Suprapubic skin (tissue), 4 donors: ENCODE data around the gene RAP1GAP. TPM values are rescaled to one million over a fixed set of nuclear protein-coding genes. Genes with fewer than 3 reads are reported as not detected.
A peak's percentile ranks its signal among the peaks of the same experiment; 100 is the strongest.

Experiments used
- DNase-seq, 2 donors: peaks; one replicate each; pipeline ENCODE4 v3.0.0-alpha.2; 2019; ENCODE audit warnings: low spot score in 2 of 2
- H3K27ac ChIP-seq: fragments of 200-600 bp; sonication (generic); one replicate; pipeline ENCODE4 v1.5.1; 2019
- H3K27me3 ChIP-seq: fragments of 200-600 bp; sonication (generic); one replicate; pipeline ENCODE4 v1.5.1; 2019
- H3K36me3 ChIP-seq: fragments of 200-600 bp; sonication (generic); one replicate; pipeline ENCODE4 v1.5.1; 2019
- H3K4me1 ChIP-seq: fragments of 200-600 bp; sonication (generic); one replicate; pipeline ENCODE4 v1.5.1; 2019
- H3K4me3 ChIP-seq: fragments of 200-600 bp; sonication (generic); one replicate; pipeline ENCODE4 v1.5.1; 2019; ENCODE audit warnings: mild to moderate bottlenecking
- H3K9me3 ChIP-seq: fragments of 200-600 bp; sonication (generic); one replicate; pipeline ENCODE4 v1.5.1; 2019
- EP300 ChIP-seq: sonication (generic); formaldehyde crosslinking; IDR thresholded peaks from one replicate; pipeline ENCODE4 v1.6.1; 2017; ENCODE audit warnings: antibody characterized with exemption
- POLR2A ChIP-seq, 2 donors: fragments of 450-650 bp; IDR thresholded peaks; one replicate each; pipeline ENCODE4 v1.6.1; 2017; ENCODE audit warnings: antibody characterized with exemption in 2 of 2, mild to moderate bottlenecking in 2 of 2, moderate library complexity in 2 of 2
- POLR2AphosphoS5 ChIP-seq, 3 donors: sonication (generic); formaldehyde crosslinking; IDR thresholded peaks; one replicate each; pipeline ENCODE4 v1.6.1; 2017; ENCODE audit warnings: antibody characterized with exemption in 3 of 3
- WGBS: methylation state at CpG from one replicate; pipeline ENCODE4 v1.1.5; 2018; 5-methylcytosine and 5-hydroxymethylcytosine counted together
- total RNA-seq, 4 donors: library from RNA; depleted of rRNA; stranded (reverse); fragments of >200 nt; gene quantifications; one replicate each; pipeline ENCODE4 v1.1.0, GENCODE V29; 2016
- TF ChIP-seq, protein P1 (sequence below), 2 donors: fragments of 200-600 bp in 1 of 2; fragments of 450-650 bp in 1 of 2; sonication (generic) in 1 of 2; IDR thresholded peaks; one replicate each; pipeline ENCODE4 v1.5.1; 2016 to 2019; ENCODE audit warnings: antibody characterized with exemption in 2 of 2, mild to moderate bottlenecking in 1 of 2, moderate library complexity in 1 of 2

RAP1GAP gene
- total RNA-seq, 4 donors from 2014 or later = 1.5 to 4.9 (median 3.6) TPM

GRCh38 chr1:21621761-21622436 is 47.3 kb downstream of the RAP1GAP start:
- H3K36me3 ChIP-seq = no peaks in the 10 kb centered on the region
- WGBS = 27% methylated on average over 15 of the region's 39 CpGs
- DNase-seq = no peak
- H3K27ac ChIP-seq = no peak overlapping the region
- peak overlapping the region; percentile 46 for H3K4me3 ChIP-seq
- no peaks in the 10 kb centered on the region for H3K9me3 ChIP-seq
- peaks cover 38% of the 10 kb centered on the region for H3K27me3 ChIP-seq
- peaks cover 48% of the 10 kb centered on the region for H3K4me1 ChIP-seq
- no peak for TF ChIP-seq EP300

DNA sequence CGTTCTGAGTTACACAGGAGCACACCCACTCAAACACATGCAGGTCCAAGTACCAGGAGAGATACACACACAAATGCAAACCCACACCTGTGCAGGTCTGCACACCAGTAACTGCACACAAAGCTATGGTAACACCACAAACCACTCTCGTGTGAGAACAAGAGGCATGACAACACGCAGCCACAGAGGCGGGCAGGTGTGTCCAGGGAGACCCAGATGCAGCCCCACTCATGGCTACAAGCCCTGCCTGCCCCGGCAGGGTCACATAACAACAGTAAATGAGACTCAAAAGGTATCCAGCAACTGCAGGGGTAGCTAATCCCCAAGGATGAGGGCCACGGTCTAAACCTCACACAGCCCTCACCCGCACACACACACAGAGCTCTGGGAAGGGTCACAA is 48.1 kb downstream of the RAP1GAP start:
- peaks cover 45% of the 10 kb centered on the region for H3K4me1 ChIP-seq
- no peak for DNase-seq
- no peak overlapping the region for H3K27ac ChIP-seq
- no peak for TF ChIP-seq POLR2A (IDR thresholded peaks at IDR 0.05)
- TF ChIP-seq, protein P1, sequence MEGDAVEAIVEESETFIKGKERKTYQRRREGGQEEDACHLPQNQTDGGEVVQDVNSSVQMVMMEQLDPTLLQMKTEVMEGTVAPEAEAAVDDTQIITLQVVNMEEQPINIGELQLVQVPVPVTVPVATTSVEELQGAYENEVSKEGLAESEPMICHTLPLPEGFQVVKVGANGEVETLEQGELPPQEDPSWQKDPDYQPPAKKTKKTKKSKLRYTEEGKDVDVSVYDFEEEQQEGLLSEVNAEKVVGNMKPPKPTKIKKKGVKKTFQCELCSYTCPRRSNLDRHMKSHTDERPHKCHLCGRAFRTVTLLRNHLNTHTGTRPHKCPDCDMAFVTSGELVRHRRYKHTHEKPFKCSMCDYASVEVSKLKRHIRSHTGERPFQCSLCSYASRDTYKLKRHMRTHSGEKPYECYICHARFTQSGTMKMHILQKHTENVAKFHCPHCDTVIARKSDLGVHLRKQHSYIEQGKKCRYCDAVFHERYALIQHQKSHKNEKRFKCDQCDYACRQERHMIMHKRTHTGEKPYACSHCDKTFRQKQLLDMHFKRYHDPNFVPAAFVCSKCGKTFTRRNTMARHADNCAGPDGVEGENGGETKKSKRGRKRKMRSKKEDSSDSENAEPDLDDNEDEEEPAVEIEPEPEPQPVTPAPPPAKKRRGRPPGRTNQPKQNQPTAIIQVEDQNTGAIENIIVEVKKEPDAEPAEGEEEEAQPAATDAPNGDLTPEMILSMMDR (IDR thresholded peaks at IDR 0.05) = no peak
- no peak for TF ChIP-seq POLR2AphosphoS5 (IDR thresholded peaks at IDR 0.05)
- no peak for TF ChIP-seq EP300
- whole genome bisulfite sequencing = 72% methylated on average over 4 of the region's 7 CpGs
- H3K9me3 ChIP-seq = no peaks in the 10 kb centered on the region
- peaks cover 38% of the 10 kb centered on the region for H3K27me3 ChIP-seq
- no peak overlapping the region for H3K4me3 ChIP-seq
- no peaks in the 10 kb centered on the region for H3K36me3 ChIP-seq

DNA sequence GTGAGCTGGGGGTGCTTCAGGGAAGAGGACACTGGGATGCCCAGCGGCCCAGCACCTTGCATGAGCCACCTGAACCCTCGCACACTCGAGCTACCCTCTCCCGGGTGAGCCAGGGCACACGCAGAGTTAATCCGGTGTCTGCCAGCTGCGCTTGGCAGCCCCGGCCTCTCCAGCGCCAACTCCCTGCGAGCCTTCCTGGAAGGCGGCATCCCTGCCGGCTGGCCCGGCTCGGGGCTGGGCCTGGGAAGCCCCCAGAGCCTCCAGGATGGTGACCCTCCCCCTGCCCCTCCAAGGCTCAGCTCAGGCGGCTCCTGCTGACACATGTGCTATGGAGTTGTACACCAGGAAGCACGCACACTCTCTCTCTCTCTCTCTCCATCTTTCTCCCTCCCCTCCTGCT is 48.7 kb downstream of the RAP1GAP start:
- no peak for DNase-seq
- Histone ChIP-seq H3K36me3 (no peaks in the 10 kb centered on the region), H3K27ac (no peak overlapping the region), H3K27me3 (peaks cover 38% of the 10 kb centered on the region), H3K4me1 (peaks cover 50% of the 10 kb centered on the region), H3K9me3 (no peaks in the 10 kb centered on the region), H3K4me3 (no peak overlapping the region)
- 14% methylated on average over 16 of the region's 16 CpGs for WGBS
- TF ChIP-seq, protein P1 (IDR thresholded peaks at IDR 0.05) = no peak
- TF ChIP-seq EP300 (no peak), POLR2AphosphoS5 (IDR thresholded peaks at IDR 0.05) (no peak)

DNA sequence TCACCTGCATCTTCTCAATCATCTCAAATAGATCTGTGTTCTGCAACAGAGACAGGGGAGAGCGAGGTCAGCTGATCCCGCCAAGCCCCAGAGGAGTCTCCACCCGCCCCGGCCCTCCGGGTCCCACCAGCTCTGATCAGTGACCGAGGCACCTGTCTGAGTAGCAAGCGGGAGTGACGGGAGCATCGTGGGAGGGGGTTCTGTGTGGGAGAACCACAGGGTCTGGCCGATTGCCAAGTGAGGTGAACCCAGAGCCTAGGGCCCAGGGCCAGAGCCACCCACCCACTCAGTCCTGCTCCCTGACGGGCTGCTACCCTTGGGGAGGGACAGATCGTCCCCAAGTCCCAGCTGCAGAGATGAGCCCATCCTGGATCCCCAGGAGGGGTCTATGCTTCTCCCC is 49.1 kb downstream of the RAP1GAP start:
- DNase-seq = no peak
- H3K4me1 ChIP-seq = peaks cover 55% of the 10 kb centered on the region
- H3K4me3 ChIP-seq = no peak overlapping the region
- 40% methylated on average over 2 of the region's 12 CpGs for WGBS
- H3K27me3 ChIP-seq = peaks cover 38% of the 10 kb centered on the region
- no peaks in the 10 kb centered on the region for H3K36me3 ChIP-seq
- no peak overlapping the region for H3K27ac ChIP-seq
- TF ChIP-seq POLR2AphosphoS5 (IDR thresholded peaks at IDR 0.05) (no peak), POLR2A (IDR thresholded peaks at IDR 0.05) (no peak), EP300 (no peak)
- TF ChIP-seq, protein P1 (IDR thresholded peaks at IDR 0.05) = no peak
- no peaks in the 10 kb centered on the region for H3K9me3 ChIP-seq

GRCh38 chr1:21619375-21619947 is 49.7 kb downstream of the RAP1GAP start:
- Histone ChIP-seq H3K4me3 (no peak overlapping the region), H3K27ac (no peak overlapping the region), H3K36me3 (no peaks in the 10 kb centered on the region), H3K4me1 (peaks cover 60% of the 10 kb centered on the region), H3K9me3 (no peaks in the 10 kb centered on the region), H3K27me3 (peaks cover 38% of the 10 kb centered on the region)
- WGBS = 56% methylated on average over 5 of the region's 7 CpGs
- TF ChIP-seq, protein P1 (IDR thresholded peaks at IDR 0.05) = no peak
- TF ChIP-seq POLR2A (IDR thresholded peaks at IDR 0.05) = no peak
- no peak for TF ChIP-seq POLR2AphosphoS5 (IDR thresholded peaks at IDR 0.05)
- no peak for TF ChIP-seq EP300
- DNase-seq = no peak
